Jurkat, Clone E6-1 (cell line): ENCODE results near the gene FFAR2.
"Not testable (repeated sequence)": the region's sequence is repeated elsewhere in the genome, so short reads cannot be mapped to it uniquely, and the experiment has no call there.

Experiments used
- DNase-seq: peaks from one replicate; pipeline ENCODE4 v3.0.0-alpha.2; 2011; ENCODE audit warnings: low read depth, low spot score
- H3K4me3 ChIP-seq: 2 replicates; pipeline ENCODE4 v1.5.1; 2011; ENCODE audit warnings: mild to moderate bottlenecking, low read length, control low read depth, moderate library complexity

The FFAR2 gene

GRCh38 chr19:35471946-35472345, 23.9 kb downstream of the FFAR2 start:
- no peak for DNase-seq
- no peak overlapping the region for H3K4me3 ChIP-seq

GRCh38 chr19:35474104-35474503, 26.0 kb downstream of the FFAR2 start:
- no peak for DNase-seq
- no peak overlapping the region for H3K4me3 ChIP-seq

- not testable (repeated sequence) for DNase-seq, H3K4me3 ChIP-seq
Measured at GRCh38 chr19:35474594-35474993, 26.5 kb downstream of the FFAR2 start.

- no peak overlapping the region for H3K4me3 ChIP-seq
- DNase-seq: no peak
Measured at GRCh38 chr19:35476149-35476548, 28.1 kb downstream of the FFAR2 start.

- no peak overlapping the region for H3K4me3 ChIP-seq
- no peak for DNase-seq
Measured at GRCh38 chr19:35478794-35479677, 31.0 kb downstream of the FFAR2 start.

GRCh38 chr19:35483089-35483488, 35.0 kb downstream of the FFAR2 start:
- H3K4me3 ChIP-seq: no peak overlapping the region
- DNase-seq: no peak

- no peak overlapping the region for H3K4me3 ChIP-seq
- no peak for DNase-seq
Measured at GRCh38 chr19:35484252-35485036, 36.4 kb downstream of the FFAR2 start.

- no peak for DNase-seq
- H3K4me3 ChIP-seq: no peak overlapping the region
Measured at GRCh38 chr19:35486268-35486708, 38.2 kb downstream of the FFAR2 start.

- no peak overlapping the region for H3K4me3 ChIP-seq
- no peak for DNase-seq
Measured at GRCh38 chr19:35487656-35488182, 39.7 kb downstream of the FFAR2 start.

GRCh38 chr19:35488677-35489076, 40.6 kb downstream of the FFAR2 start:
- DNase-seq: no peak
- no peak overlapping the region for H3K4me3 ChIP-seq

GRCh38 chr19:35490364-35490763, 42.3 kb downstream of the FFAR2 start, which contains the start of gene KRTDAP:
Gene KRTDAP, minus strand, starts transcription at chr19:35490464. Its CDS starts 22 bp downstream, at chr19:35490442.
- DNase-seq: no peak
- H3K4me3 ChIP-seq: no peak within 1 kb of the TSS

- DNase-seq: no peak
- no peak overlapping the region for H3K4me3 ChIP-seq
Measured at GRCh38 chr19:35491836-35492360, 43.8 kb downstream of the FFAR2 start.

GRCh38 chr19:35493971-35494370, 45.9 kb downstream of the FFAR2 start:
- no peak for DNase-seq
- H3K4me3 ChIP-seq: no peak overlapping the region

GRCh38 chr19:35495107-35496064, 47.3 kb downstream of the FFAR2 start:
- peak; percentile 45 for DNase-seq
- no peak overlapping the region; the same call in 1 of the 2 replicates for H3K4me3 ChIP-seq

GRCh38 chr19:35497406-35497805, 49.3 kb downstream of the FFAR2 start:
- no peak for DNase-seq
- no peak overlapping the region for H3K4me3 ChIP-seq

- DNase-seq: no peak
- H3K4me3 ChIP-seq: no peak overlapping the region
Measured at GRCh38 chr19:35498220-35498619, 50.2 kb downstream of the FFAR2 start.

GRCh38 chr19:35498984-35499527, 51.0 kb downstream of the FFAR2 start:
- H3K4me3 ChIP-seq: no peak overlapping the region
- DNase-seq: no peak

- DNase-seq: no peak
- H3K4me3 ChIP-seq: no peak overlapping the region
Measured at GRCh38 chr19:35500611-35501010, 52.6 kb downstream of the FFAR2 start.
